K562 (cell line): ENCODE measurements around the gene MUCL3. TPM values are rescaled to one million over a fixed set of nuclear protein-coding genes. Genes with fewer than 3 reads are reported as not detected.
A peak's percentile ranks its signal among the peaks of the same experiment; 100 is the strongest.

Source experiments
- ASH1L ChIP-seq: fragments of 450-650 bp; IDR thresholded peaks from 2 replicates; pipeline ENCODE4 v1.6.1; 2018; ENCODE audit warnings: borderline replicate concordance, mild to moderate bottlenecking, low read depth; ENCODE audit not compliant: partially characterized antibody
- ATF6 ChIP-seq: sonication (generic); formaldehyde crosslinking; IDR thresholded peaks from 2 replicates; pipeline ENCODE4 v1.4.0; 2020; ENCODE audit warnings: mild to moderate bottlenecking, missing genetic modification reagents
- BACH1 ChIP-seq: fragments of 200-800 bp; sonication (Bioruptor generic); IDR thresholded peaks from 2 replicates; pipeline ENCODE4 v1.6.1; 2016; ENCODE audit warnings: missing genetic modification characterization, missing compliant biosample characterization
- BRF2 ChIP-seq: IDR thresholded peaks from 3 replicates; pipeline ENCODE4 v1.6.1; 2011; ENCODE audit warnings: borderline replicate concordance, mild to moderate bottlenecking; ENCODE audit not compliant: insufficient read length, insufficient read depth
- CBFA2T3 ChIP-seq: fragments of 450-650 bp; IDR thresholded peaks from 2 replicates; pipeline ENCODE4 v1.6.1; 2017
- CHD1 ChIP-seq: fragments of 200-600 bp; sonication (generic); IDR thresholded peaks from one replicate; pipeline ENCODE4 v1.6.1; 2012; ENCODE audit warnings: mild to moderate bottlenecking, moderate library complexity, low read length, inconsistent platforms
- CHD4 ChIP-seq: fragments of 200-600 bp; sonication (generic); IDR thresholded peaks from 3 replicates; pipeline ENCODE4 v1.6.1; 2012; ENCODE audit warnings: low read depth, mild to moderate bottlenecking, mixed read lengths, low read length, inconsistent platforms; ENCODE audit not compliant: insufficient read depth, insufficient replicate concordance, poor library complexity, severe bottlenecking
- EGR1 ChIP-seq: fragments of 450-650 bp; conservative IDR thresholded peaks from 2 replicates; pipeline ENCODE4 v1.6.1; 2017; ENCODE audit warnings: mild to moderate bottlenecking
- ETV5 ChIP-seq: sonication (generic); formaldehyde crosslinking; IDR thresholded peaks from 2 replicates; pipeline ENCODE4 v1.4.0; 2020; ENCODE audit warnings: low read depth, mild to moderate bottlenecking, missing genetic modification reagents
- HCFC1 ChIP-seq: IDR thresholded peaks from 2 replicates; pipeline ENCODE4 v1.6.1; 2012; ENCODE audit warnings: low read depth, low read length, improper control_type of control experiment
- IRF9 ChIP-seq: fragments of 450-650 bp; IDR thresholded peaks from 2 replicates; pipeline ENCODE4 v1.6.1; 2016; ENCODE audit warnings: missing biosample characterization, missing genetic modification characterization
- MLLT1 ChIP-seq, 2 experiments: fragments of 450-650 bp; IDR thresholded peaks; 2 replicates each; pipeline ENCODE4 v1.6.1; 2016
- MXI1 ChIP-seq: IDR thresholded peaks from 2 replicates; pipeline ENCODE4 v1.6.1; 2011; ENCODE audit warnings: low read depth, mild to moderate bottlenecking, improper control_type of control experiment, low read length
- PTTG1 ChIP-seq: fragments of 450-650 bp; IDR thresholded peaks from 2 replicates; pipeline ENCODE4 v1.6.1; 2016; ENCODE audit warnings: low read depth, mild to moderate bottlenecking, missing genetic modification characterization, missing compliant biosample characterization
- TAL1 ChIP-seq: fragments of 450-650 bp; IDR thresholded peaks from 2 replicates; pipeline ENCODE4 v1.6.1; 2016; ENCODE audit warnings: mild to moderate bottlenecking
- ZBTB12 ChIP-seq: fragments of 250-450 bp; sonication (Bioruptor Pico); IDR thresholded peaks from 2 replicates; pipeline ENCODE4 v1.4.0; 2020
- ZBTB17 ChIP-seq: fragments of 450-650 bp; formaldehyde crosslinking; IDR thresholded peaks from 2 replicates; pipeline ENCODE4 v1.4.0; 2020; ENCODE audit warnings: mild to moderate bottlenecking
- ZNF175 ChIP-seq: fragments of 200-800 bp; sonication (Bioruptor generic); IDR thresholded peaks from 2 replicates; pipeline ENCODE4 v1.6.1; 2016; ENCODE audit warnings: low read depth, mild to moderate bottlenecking, missing genetic modification characterization, missing compliant biosample characterization
- ZNF431 ChIP-seq: sonication (generic); formaldehyde crosslinking; IDR thresholded peaks from 2 replicates; pipeline ENCODE4 v1.8.0; 2022; ENCODE audit warnings: mild to moderate bottlenecking, missing genetic modification reagents
- ZNF511 ChIP-seq: sonication (generic); formaldehyde crosslinking; IDR thresholded peaks from 2 replicates; pipeline ENCODE4 v1.8.0; 2022; ENCODE audit warnings: mild to moderate bottlenecking, missing genetic modification reagents
- polyA plus RNA-seq, 8 experiments: library from polyadenylated mRNA; depleted of rRNA in 4 of 8; stranded (reverse) in 5 of 8; unstranded in 3 of 8; fragments of >200 nt; fragmentation: Nextera tagmentation in 2 of 8; fragmentation: Illumina TruSeq in 1 of 8; extraction: Ambion mirVana in 2 of 8; extraction: Trizol in 1 of 8; gene quantifications; 2 replicates each; pipeline versions ENCODE4 v1.2.1 to v1.2.3, GENCODE V29; 2011 to 2014; ENCODE audit warnings: inconsistent platforms in 1 of 8, missing spikeins in 1 of 8
- total RNA-seq, 7 experiments: library from RNA; depleted of rRNA in 6 of 7; stranded (reverse); fragments of >200 nt in 6 of 7; fragmentation: Illumina TruSeq in 2 of 7; extraction: Trizol in 2 of 7; gene quantifications; 2 replicates each; pipeline versions ENCODE4 v1.2.1 to v1.2.3, GENCODE V29; 2011 to 2021; ENCODE audit warnings: low replicate concordance in 1 of 7

The MUCL3 gene
- total and polyA plus RNA-seq, 9 of the 15 experiments (the other 6 are each of a cell fraction or from before 2014, with no cell fraction given), result 0.07 TPM; not detected in 8

- TF ChIP-seq ETV5 (CRISPR knock-in tag) (peak; percentile 74), MXI1 (peak; percentile 87), ASH1L (peak; percentile 84), ZBTB12 (peak; percentile 81), EGR1 (peak; percentile 100), MLLT1 (IDR thresholded peaks at IDR 0.05) (peak; percentile 49 to 86; a peak in 3 of 4 replicates), BACH1 (tag) (peak; percentile 84), IRF9 (tag) (0 out of 2 replicates have a peak, but pooled peaks have one; percentile 61), ZBTB17 (peak; percentile 90), PTTG1 (tag) (peak; percentile 75; the same call in 1 of the 2 replicates), CHD4 (peak; percentile 98), BRF2 (no peak), ZNF431 (CRISPR knock-in tag) (peak; percentile 49; the same call in 1 of the 2 replicates), HCFC1 (peak; percentile 99), TAL1 (0 out of 2 replicates have a peak, but pooled peaks have one; percentile 35), ZNF175 (CRISPR knock-in tag) (peak; percentile 92), ATF6 (no peak), ZNF511 (CRISPR knock-in tag) (peak; percentile 77; the same call in 1 of the 2 replicates), CBFA2T3 (no peak), CHD1 (peak; percentile 23)
These were observed 32.8 kb upstream of the MUCL3 start, which contains the start of gene GTF2H4 (continued) for GRCh38 chr6:30907758-30908591.
